Suprapubic skin (tissue), 4 donors: Measurements from ENCODE around the gene HEPN1. TPM values are rescaled to one million over a fixed set of nuclear protein-coding genes. Genes with fewer than 3 reads are reported as not detected.

Source experiments
- DNase-seq, 2 donors: peaks; one replicate each; pipeline ENCODE4 v3.0.0-alpha.2; 2019; ENCODE audit warnings: low spot score in 2 of 2
- H3K27ac ChIP-seq: fragments of 200-600 bp; sonication (generic); one replicate; pipeline ENCODE4 v1.5.1; 2019
- H3K27me3 ChIP-seq: fragments of 200-600 bp; sonication (generic); one replicate; pipeline ENCODE4 v1.5.1; 2019
- H3K36me3 ChIP-seq: fragments of 200-600 bp; sonication (generic); one replicate; pipeline ENCODE4 v1.5.1; 2019
- H3K4me1 ChIP-seq: fragments of 200-600 bp; sonication (generic); one replicate; pipeline ENCODE4 v1.5.1; 2019
- H3K4me3 ChIP-seq: fragments of 200-600 bp; sonication (generic); one replicate; pipeline ENCODE4 v1.5.1; 2019; ENCODE audit warnings: mild to moderate bottlenecking
- H3K9me3 ChIP-seq: fragments of 200-600 bp; sonication (generic); one replicate; pipeline ENCODE4 v1.5.1; 2019
- EP300 ChIP-seq: sonication (generic); formaldehyde crosslinking; IDR thresholded peaks from one replicate; pipeline ENCODE4 v1.6.1; 2017; ENCODE audit warnings: antibody characterized with exemption
- POLR2A ChIP-seq, 2 donors: fragments of 450-650 bp; IDR thresholded peaks; one replicate each; pipeline ENCODE4 v1.6.1; 2017; ENCODE audit warnings: antibody characterized with exemption in 2 of 2, mild to moderate bottlenecking in 2 of 2, moderate library complexity in 2 of 2
- POLR2AphosphoS5 ChIP-seq, 3 donors: sonication (generic); formaldehyde crosslinking; IDR thresholded peaks; one replicate each; pipeline ENCODE4 v1.6.1; 2017; ENCODE audit warnings: antibody characterized with exemption in 3 of 3
- WGBS: methylation state at CpG from one replicate; pipeline ENCODE4 v1.1.5; 2018; 5-methylcytosine and 5-hydroxymethylcytosine counted together
- total RNA-seq, 4 donors: library from RNA; depleted of rRNA; stranded (reverse); fragments of >200 nt; gene quantifications; one replicate each; pipeline ENCODE4 v1.1.0, GENCODE V29; 2016
- TF ChIP-seq, protein P1 (sequence below), 2 donors: fragments of 200-600 bp in 1 of 2; fragments of 450-650 bp in 1 of 2; sonication (generic) in 1 of 2; IDR thresholded peaks; one replicate each; pipeline ENCODE4 v1.5.1; 2016 to 2019; ENCODE audit warnings: antibody characterized with exemption in 2 of 2, mild to moderate bottlenecking in 1 of 2, moderate library complexity in 1 of 2

Gene HEPN1
- total RNA-seq, 4 donors from 2014 or later = not detected

- H3K36me3 ChIP-seq = no peaks in the 10 kb centered on the region
- H3K4me3 ChIP-seq = no peak overlapping the region
- no peak for DNase-seq
- no peak overlapping the region for H3K27ac ChIP-seq
- H3K9me3 ChIP-seq = no peaks in the 10 kb centered on the region
- WGBS = 49% methylated on average over 2 of the region's 2 CpGs
- TF ChIP-seq POLR2AphosphoS5 (IDR thresholded peaks at IDR 0.05) = no peak
- TF ChIP-seq POLR2A (IDR thresholded peaks at IDR 0.05) = no peak
- H3K4me1 ChIP-seq = peaks cover 44% of the 10 kb centered on the region
- no peaks in the 10 kb centered on the region for H3K27me3 ChIP-seq
Observed at GRCh38 chr11:124890151-124890550, 28.9 kb upstream of the HEPN1 start.

GRCh38 chr11:124890683-124891372 is 28.2 kb upstream of the HEPN1 start:
- Histone ChIP-seq H3K9me3 (no peaks in the 10 kb centered on the region), H3K27me3 (no peaks in the 10 kb centered on the region), H3K4me3 (no peak overlapping the region), H3K36me3 (no peaks in the 10 kb centered on the region), H3K27ac (no peak overlapping the region), H3K4me1 (peaks cover 44% of the 10 kb centered on the region)
- TF ChIP-seq POLR2AphosphoS5 (IDR thresholded peaks at IDR 0.05) (no peak), EP300 (no peak), POLR2A (IDR thresholded peaks at IDR 0.05) (no peak)
- TF ChIP-seq, protein P1, sequence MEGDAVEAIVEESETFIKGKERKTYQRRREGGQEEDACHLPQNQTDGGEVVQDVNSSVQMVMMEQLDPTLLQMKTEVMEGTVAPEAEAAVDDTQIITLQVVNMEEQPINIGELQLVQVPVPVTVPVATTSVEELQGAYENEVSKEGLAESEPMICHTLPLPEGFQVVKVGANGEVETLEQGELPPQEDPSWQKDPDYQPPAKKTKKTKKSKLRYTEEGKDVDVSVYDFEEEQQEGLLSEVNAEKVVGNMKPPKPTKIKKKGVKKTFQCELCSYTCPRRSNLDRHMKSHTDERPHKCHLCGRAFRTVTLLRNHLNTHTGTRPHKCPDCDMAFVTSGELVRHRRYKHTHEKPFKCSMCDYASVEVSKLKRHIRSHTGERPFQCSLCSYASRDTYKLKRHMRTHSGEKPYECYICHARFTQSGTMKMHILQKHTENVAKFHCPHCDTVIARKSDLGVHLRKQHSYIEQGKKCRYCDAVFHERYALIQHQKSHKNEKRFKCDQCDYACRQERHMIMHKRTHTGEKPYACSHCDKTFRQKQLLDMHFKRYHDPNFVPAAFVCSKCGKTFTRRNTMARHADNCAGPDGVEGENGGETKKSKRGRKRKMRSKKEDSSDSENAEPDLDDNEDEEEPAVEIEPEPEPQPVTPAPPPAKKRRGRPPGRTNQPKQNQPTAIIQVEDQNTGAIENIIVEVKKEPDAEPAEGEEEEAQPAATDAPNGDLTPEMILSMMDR (IDR thresholded peaks at IDR 0.05) = no peak
- DNase-seq = no peak
- WGBS = 59% methylated on average over 8 of the region's 9 CpGs

GRCh38 chr11:124891373-124891861 is 27.6 kb upstream of the HEPN1 start:
- 47% methylated on average over 6 of the region's 12 CpGs for WGBS
- DNase-seq = peak in 1 of 2 donors; percentile 75
- H3K27ac ChIP-seq = no peak overlapping the region
- no peak overlapping the region for H3K4me3 ChIP-seq
- no peaks in the 10 kb centered on the region for H3K9me3 ChIP-seq
- TF ChIP-seq EP300 (no peak), POLR2A (IDR thresholded peaks at IDR 0.05) (no peak)
- peaks cover 46% of the 10 kb centered on the region for H3K4me1 ChIP-seq
- H3K36me3 ChIP-seq = no peaks in the 10 kb centered on the region
- H3K27me3 ChIP-seq = no peaks in the 10 kb centered on the region

GRCh38 chr11:124892146-124892545 is 26.9 kb upstream of the HEPN1 start:
- H3K4me3 ChIP-seq = no peak overlapping the region
- H3K4me1 ChIP-seq = peaks cover 49% of the 10 kb centered on the region
- TF ChIP-seq EP300 (no peak), POLR2AphosphoS5 (IDR thresholded peaks at IDR 0.05) (no peak), POLR2A (IDR thresholded peaks at IDR 0.05) (no peak)
- TF ChIP-seq, protein P1 (IDR thresholded peaks at IDR 0.05) = no peak
- no peaks in the 10 kb centered on the region for H3K36me3 ChIP-seq
- no peak overlapping the region for H3K27ac ChIP-seq
- 96% methylated on average over 2 of the region's 2 CpGs for WGBS
- no peaks in the 10 kb centered on the region for H3K9me3 ChIP-seq
- no peak for DNase-seq
- H3K27me3 ChIP-seq = no peaks in the 10 kb centered on the region

DNA sequence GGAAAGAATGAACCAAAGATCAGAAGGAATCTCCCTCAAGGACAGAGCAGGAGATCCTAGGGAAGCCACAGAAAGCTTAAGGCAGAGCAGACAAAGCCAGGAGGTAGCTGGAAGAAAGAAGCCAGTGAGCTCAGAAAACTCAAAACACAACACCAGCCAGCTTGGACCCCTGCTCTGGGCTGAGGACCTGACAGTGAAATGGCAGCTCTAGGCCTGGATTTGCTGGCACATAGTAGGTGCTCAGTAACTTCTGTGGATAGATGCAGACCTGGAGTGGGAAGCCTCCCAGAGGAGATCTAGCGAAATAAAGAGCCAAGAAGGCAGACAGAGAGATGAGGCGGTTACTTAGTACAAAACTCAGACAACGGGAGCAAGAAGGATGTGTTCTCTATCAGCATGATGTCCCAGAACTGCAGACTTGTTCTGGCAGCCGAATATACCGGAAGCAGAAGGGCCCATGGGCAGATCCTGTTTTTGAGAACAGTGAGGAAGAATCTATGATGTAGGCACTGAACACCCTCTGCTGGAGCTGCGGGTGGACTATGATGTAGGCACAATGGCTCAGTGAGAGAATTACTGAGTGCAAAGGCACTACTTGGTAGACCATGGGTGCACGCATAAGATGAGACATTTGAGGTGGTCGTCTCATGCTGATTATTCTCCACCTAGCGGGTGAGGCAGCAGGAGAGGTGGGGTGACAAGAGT is 26.1 kb upstream of the HEPN1 start:
- peaks cover 50% of the 10 kb centered on the region for H3K4me1 ChIP-seq
- no peaks in the 10 kb centered on the region for H3K9me3 ChIP-seq
- no peak overlapping the region for H3K27ac ChIP-seq
- no peak overlapping the region for H3K4me3 ChIP-seq
- H3K36me3 ChIP-seq = no peaks in the 10 kb centered on the region
- 81% methylated on average over 9 of the region's 9 CpGs for WGBS
- DNase-seq = no peak
- H3K27me3 ChIP-seq = no peaks in the 10 kb centered on the region
- no peak for TF ChIP-seq POLR2AphosphoS5 (IDR thresholded peaks at IDR 0.05)
- no peak for TF ChIP-seq POLR2A (IDR thresholded peaks at IDR 0.05)
- TF ChIP-seq EP300 = no peak
- TF ChIP-seq, protein P1 (IDR thresholded peaks at IDR 0.05) = no peak

DNA sequence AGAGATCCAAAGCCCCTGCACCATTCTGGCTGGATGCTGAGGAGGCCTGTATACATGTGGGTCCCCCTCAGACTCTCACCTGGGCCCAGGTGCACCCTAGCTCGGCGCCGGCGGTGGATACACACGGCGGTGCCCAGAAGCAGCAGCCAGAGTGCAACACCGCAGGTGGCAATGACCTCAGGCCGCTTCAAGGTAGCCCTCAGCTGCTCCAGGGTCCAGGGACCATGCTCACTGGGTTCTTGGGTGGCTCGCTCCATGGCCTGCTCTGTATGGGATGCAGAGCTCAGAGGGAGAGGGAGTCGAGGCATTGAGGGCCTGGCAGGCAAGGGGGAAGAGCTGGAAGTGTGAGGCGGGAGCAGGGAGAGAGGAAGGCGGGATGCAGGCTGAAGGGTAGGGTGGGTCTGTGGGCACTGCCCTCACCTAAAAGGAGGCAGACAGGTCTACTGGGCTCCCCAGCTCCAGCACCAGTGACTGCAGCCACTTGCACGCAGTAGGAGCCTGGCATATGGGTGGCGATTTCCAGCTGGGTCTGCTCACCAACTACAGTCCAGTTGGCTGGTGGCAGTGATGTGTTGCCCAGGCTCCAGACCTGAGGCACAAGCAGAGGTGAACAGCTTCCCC is 25.2 kb upstream of the HEPN1 start:
- TF ChIP-seq POLR2A (IDR thresholded peaks at IDR 0.05) = no peak
- TF ChIP-seq, protein P1 (IDR thresholded peaks at IDR 0.05) = no peak
- TF ChIP-seq EP300 = no peak
- TF ChIP-seq POLR2AphosphoS5 (IDR thresholded peaks at IDR 0.05) = no peak
- no peaks in the 10 kb centered on the region for H3K36me3 ChIP-seq
- DNase-seq = no peak
- WGBS = 80% methylated on average over 13 of the region's 14 CpGs
- H3K4me3 ChIP-seq = no peak overlapping the region
- H3K9me3 ChIP-seq = no peaks in the 10 kb centered on the region
- H3K27me3 ChIP-seq = no peaks in the 10 kb centered on the region
- H3K4me1 ChIP-seq = peaks cover 52% of the 10 kb centered on the region
- no peak overlapping the region for H3K27ac ChIP-seq
